Retina (tissue), 1 donor: ENCODE measurements around the gene WDR7.

ENCODE experiments used
- DNase-seq: peaks from one replicate; pipeline ENCODE4 v3.0.0-alpha.2; 2016

WDR7 gene

DNA sequence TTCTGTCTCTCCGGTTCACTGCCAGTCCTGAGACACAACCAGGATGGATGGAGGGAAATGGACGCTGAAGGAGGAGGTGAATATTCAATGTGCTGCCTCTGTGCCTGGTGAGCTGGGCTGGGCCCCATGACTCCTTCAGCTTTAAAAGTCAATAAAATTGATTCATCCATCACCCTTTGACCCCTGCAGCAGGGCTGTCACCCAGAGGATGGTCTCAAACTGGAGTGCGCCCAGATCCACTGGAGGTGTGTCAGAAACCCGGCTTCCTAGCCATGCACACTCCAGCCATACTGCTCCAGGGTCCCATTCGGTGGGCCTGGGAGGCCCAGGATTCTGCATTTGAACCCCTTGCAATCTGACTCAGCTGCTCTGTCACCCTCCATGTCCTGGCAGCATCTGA, 401.6 kb downstream of the WDR7 start:
- DNase-seq: no peak

DNA sequence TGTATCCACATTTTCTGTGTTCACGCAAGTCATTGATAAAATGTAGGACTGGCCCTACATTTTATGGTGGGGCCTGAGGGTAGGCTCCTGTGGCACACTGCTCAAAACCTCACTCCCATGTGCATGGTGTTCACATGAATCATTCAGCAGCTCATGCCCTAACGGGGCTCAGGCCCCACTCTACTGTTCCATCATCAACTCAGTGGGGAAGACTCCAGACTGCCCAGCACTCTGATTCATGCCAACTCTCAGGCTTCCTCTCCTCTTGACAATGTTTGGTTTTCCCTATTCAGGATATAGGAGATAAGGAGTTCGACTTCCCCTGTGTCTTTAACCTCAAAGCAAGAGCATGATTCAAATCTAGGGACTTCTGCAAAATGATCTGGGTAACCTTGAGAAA, 403.7 kb downstream of the WDR7 start:
- DNase-seq: no peak

- DNase-seq: no peak
Observed at GRCh38 chr18:57057890-57058289, 406.7 kb downstream of the WDR7 start.

GRCh38 chr18:57058734-57059133, 407.6 kb downstream of the WDR7 start:
- no peak for DNase-seq

DNA sequence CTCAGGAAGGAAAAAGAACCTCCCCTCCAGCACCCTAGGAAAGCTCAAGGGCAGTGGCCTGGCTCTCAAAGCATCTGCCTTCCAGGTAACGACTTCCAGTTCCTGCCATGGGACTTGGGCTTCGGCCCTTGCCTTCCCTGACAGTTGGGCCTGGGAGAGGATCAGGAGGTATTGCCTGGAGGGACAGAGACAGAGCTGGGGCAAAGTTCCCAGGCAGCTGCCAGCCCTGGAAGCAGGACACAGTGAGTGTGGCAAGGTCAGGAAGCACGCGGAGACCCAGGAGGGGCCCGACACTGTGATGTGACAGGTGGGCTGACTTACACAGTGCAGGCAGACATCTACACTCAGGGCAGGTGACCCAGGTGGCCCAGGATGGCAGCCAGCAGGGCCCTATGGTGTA, 408.2 kb downstream of the WDR7 start:
- DNase-seq: no peak

DNA sequence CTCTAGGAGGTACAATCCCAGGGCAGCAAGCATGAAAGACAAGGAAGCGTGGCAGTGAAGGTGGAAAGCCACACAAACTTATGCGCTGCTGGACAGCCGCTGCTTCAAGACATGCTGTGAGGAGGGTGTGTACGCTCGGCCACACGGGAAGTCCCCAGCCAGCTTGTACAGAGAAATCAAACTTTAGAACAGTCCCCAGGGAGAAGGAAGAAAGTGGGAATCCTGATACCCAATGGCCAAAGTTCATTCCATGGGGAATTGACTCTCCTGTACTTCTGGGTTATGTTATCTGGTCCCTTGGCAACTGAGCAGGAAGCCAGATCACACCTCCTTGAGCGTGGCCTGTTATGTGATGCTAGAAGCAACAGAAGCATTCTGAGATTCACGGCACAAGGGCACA, 409.7 kb downstream of the WDR7 start:
- DNase-seq: no peak

GRCh38 chr18:57062178-57062577, 411.0 kb downstream of the WDR7 start:
- no peak for DNase-seq

DNA sequence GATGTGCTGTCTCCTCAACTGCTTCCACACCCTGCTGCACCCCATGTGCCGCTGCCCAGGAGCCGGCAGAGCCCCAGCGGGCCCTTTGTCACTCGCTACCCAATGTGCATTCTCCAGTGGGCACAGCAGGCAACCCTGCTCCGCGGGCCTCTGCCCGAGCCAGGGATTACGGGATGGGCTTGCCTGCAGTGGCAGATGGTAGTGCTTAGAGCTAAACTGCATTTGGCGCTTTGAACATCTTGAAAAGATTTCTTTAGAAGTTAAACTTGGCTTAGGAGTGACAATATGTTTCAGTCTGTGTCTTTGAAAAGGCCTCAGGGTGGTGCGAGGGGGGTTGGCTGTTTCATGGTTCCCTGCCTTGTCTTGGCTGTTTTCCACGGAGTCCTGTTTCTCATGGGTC, 411.7 kb downstream of the WDR7 start:
- peak; percentile 55 for DNase-seq

DNA sequence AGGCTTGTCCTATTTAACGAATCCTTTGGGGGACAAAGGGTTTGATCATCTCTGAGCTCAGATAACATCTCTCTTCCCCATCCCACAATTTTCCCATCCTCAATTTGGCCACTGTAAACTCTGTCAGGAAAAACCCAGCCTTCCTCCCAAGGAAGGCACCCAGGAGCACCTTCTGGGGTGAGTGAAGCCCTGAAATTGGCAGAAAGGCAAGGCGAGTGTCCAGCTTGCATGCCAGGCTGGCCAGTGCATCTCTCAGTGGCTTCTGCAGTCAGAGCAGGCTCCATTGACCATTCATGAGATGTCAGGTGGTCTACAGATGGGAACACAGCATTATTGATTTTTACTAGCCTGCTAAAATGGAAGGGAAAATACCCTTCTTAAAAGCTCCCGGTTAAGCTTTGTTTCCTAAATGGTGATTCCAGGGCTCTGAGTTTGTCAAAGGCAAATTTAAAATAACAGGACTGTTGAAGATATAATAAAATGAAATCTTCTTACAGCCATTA, 412.5 kb downstream of the WDR7 start:
- peak; percentile 55 for DNase-seq

GRCh38 chr18:57073501-57074187, 422.5 kb downstream of the WDR7 start:
- no peak for DNase-seq

GRCh38 chr18:57075716-57076400, 424.7 kb downstream of the WDR7 start:
- no peak for DNase-seq

DNA sequence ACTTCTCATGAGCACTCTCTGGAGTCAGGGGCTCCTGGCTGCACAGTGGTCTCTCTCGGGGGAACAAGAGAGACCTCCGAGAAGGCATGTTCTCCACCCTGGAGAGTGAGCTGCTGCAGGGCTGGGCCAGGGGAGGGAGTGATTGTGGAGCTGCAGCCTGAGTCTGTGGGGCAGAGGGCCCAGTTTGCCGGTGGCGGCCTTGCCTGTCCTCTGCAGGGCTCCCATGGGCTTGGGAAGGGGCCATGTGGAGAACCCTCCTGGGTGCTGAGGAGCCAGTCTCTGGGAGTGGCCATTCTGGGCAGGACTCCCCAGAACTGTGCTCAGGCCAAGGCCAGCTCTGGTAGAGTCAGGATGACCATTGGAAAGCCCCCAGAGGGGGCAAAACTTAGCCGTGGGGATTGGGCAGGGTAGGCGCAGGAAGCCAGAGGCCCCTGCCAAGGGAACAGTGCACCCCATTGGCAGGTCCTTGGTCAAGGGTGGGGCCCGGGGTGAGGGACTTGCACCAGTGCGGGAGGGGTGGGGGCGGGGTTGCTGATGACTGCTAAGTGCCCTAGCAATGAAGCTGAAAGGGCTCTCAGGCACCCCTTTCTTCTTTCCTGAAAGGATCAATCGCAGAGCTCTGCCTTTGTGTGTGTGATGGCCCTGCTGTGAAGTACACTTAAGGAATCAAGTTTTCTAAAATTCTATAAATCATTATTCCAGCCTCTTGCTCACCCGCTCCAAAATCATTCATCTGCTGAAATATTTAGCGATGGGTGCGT, 426.0 kb downstream of the WDR7 start:
- DNase-seq: no peak

DNA sequence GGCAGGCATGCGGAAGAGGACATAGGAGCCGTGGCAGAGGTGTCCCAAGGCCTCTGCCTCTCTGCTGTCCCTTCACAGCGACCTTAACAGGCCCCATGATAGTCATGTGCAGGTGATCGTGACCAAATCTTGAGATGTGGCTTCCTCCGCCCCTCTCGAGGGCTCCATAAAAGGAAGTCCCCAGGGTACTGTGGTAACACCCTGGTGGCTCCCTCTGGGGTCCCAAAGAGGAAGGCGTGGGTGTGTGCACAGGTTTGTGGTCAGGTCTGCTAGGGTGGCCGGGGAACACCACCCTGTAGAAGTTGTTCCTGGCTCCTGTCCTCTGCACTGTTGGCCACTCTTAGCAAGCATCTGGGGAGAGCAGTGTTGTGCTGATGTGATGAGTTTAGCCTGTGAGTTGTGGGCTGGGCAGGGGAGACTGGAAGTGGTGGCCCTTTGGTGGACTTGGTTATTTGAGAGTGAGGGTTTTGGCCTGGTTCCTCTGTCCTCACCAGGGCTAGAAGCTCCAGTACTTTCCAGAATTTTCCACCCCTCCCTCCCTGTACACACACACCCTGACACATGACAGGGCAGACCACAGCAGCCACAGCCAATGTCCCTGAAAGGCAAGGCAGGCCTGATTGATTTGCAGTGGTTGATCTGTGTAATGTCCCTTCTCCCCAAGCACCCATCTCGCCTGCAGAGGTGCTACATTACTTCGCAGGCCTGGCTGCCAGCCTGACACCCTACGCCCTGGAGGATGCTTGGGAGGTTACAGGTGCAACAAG, 426.8 kb downstream of the WDR7 start:
- DNase-seq: no peak

GRCh38 chr18:57078614-57079013, 427.5 kb downstream of the WDR7 start:
- DNase-seq: no peak

GRCh38 chr18:57080479-57080878, 429.3 kb downstream of the WDR7 start:
- no peak for DNase-seq

DNA sequence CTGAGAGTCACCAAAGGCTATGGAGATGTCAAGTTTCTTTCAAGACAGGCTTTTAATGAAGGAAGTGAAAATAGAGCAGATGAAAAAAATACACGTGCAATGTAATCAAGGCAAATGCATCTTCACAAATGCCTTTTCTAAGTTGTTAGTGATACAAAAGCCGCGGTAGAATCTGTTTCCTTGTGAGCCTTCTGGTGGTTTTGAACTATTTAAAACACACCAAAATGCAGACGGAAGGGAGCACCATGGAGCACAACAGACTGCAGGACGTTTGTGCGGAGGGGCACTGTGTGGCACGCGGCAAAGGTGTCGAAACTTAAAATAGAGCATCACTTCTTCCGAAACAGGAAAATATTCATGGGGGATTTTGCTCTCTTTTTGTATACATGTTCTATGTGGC, 430.7 kb downstream of the WDR7 start:
- no peak for DNase-seq

DNA sequence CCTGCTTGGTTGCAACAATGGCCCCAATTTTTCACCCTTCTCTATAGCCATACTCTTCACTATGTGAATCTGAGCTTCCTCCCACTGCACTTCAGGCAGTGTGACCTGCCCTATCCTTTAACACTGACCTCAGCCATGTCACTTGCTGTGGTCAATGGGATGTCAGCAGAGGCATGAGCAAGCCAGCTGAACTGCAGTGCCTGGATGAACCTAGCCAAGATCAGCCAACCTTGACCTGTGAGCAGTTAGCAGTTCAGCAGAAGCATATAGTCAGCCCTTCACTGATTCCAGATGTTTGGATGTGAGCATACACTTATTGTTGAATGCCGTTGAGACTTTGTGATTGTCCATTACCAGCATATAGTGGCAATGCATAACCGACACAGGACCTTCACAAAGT, 432.3 kb downstream of the WDR7 start:
- DNase-seq: no peak

GRCh38 chr18:57084331-57085271, 433.4 kb downstream of the WDR7 start:
- DNase-seq: no peak

GRCh38 chr18:57085371-57085770, 434.2 kb downstream of the WDR7 start:
- no peak for DNase-seq

DNA sequence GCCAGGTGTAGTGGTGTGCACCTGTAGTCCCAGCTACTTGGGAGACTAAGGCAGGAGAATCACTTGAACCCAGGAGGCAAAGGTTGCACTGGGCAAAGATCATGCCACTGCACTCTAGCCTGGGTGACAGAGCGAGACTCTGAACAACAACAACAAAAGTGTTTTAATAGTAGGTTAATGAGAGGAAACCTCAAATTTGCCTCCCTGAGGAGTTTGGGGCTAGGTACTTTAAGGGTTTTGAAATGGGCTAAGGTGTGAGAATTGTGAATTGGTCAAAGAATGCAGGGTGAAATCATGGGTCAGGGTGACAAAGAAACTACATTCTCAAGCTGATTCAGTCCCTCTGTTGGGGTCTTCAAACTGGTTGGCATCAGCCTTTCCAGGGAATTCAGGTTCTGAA, 435.0 kb downstream of the WDR7 start:
- no peak for DNase-seq
